ENCODE results near the gene TRABD2B.

TRABD2B gene

DNA sequence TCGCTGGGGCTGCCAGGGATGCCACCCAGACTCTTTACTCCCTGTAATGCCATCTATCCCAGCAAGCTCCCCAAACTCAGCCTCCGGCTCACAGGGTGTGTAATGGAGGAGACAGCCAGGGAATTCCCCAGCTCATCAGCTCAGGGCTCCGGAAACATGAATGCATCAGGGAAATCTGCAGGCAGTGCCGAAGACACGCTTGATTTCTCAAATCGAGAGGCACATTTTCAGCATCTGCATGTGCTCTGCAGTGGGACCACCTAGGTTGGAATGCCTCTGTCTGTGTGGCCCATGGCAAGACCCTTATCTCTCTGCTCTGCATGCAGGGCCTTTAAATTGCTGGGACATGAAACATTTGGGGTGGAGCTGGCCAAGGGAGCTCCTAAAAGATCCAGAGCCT is 170.1 kb downstream of the TRABD2B start:
- no peak overlapping the region for H3K4me3 Mint-ChIP-seq
- no peaks in the 10 kb centered on the region for H3K36me3 Mint-ChIP-seq
- H3K9me3 Mint-ChIP-seq = no peaks in the 10 kb centered on the region
- ATAC-seq (no peak), DNase-seq (ENCODE audit: low spot score in 2 of 2) (no peak)
- H3K4me1 Mint-ChIP-seq = no peaks in the 10 kb centered on the region
- no peak overlapping the region for H3K27ac Mint-ChIP-seq

DNA sequence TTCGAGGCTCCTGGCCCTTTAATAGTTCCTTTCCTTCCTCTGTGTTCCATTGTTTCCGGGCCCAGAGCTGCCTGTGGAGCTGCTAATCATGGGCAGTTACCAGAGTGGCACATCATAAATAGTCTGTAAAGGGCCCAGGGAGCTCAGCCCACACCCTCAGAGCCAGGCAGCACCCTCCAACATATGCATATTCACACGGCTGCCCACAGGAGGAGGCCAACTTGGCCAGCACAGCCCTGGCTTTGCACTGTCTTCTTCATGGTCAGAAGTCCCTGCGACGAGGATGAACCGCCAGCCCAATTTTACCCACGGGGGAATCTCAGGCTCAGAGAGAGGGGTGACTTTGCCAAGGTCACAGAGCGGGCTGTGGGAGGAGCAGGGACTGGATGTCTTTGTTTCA is 172.5 kb downstream of the TRABD2B start:
- Mint-ChIP-seq H3K27ac (no peak overlapping the region), H3K4me3 (no peak overlapping the region), H3K36me3 (no peaks in the 10 kb centered on the region), H3K4me1 (no peaks in the 10 kb centered on the region), H3K9me3 (no peaks in the 10 kb centered on the region)
- ATAC-seq (no peak), DNase-seq (ENCODE audit: low spot score in 2 of 2) (no peak)

DNA sequence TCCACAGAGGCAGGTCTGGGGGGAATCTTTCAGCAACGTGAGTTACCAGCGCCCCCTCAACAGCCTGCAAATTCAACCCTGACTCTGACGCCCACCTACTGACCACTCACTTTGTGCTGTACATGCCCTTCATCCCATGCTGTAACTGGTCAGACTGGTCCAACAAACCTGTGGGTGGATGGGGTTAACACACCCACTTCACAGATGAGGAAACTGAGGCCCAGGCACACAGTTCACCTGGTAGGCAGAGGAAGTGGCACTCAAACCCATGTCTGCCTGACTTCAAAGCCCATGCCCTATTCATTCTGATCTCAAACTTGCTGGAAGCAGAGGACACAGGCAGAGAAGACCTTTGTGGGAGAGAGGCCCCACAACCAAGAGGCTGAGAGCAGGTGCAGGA is 172.9 kb downstream of the TRABD2B start:
- Mint-ChIP-seq H3K36me3 (no peaks in the 10 kb centered on the region), H3K4me1 (no peaks in the 10 kb centered on the region), H3K27ac (no peak overlapping the region), H3K4me3 (no peak overlapping the region), H3K9me3 (no peaks in the 10 kb centered on the region)
- DNase-seq (ENCODE audit: low spot score in 2 of 2) (no peak), ATAC-seq (no peak)

DNA sequence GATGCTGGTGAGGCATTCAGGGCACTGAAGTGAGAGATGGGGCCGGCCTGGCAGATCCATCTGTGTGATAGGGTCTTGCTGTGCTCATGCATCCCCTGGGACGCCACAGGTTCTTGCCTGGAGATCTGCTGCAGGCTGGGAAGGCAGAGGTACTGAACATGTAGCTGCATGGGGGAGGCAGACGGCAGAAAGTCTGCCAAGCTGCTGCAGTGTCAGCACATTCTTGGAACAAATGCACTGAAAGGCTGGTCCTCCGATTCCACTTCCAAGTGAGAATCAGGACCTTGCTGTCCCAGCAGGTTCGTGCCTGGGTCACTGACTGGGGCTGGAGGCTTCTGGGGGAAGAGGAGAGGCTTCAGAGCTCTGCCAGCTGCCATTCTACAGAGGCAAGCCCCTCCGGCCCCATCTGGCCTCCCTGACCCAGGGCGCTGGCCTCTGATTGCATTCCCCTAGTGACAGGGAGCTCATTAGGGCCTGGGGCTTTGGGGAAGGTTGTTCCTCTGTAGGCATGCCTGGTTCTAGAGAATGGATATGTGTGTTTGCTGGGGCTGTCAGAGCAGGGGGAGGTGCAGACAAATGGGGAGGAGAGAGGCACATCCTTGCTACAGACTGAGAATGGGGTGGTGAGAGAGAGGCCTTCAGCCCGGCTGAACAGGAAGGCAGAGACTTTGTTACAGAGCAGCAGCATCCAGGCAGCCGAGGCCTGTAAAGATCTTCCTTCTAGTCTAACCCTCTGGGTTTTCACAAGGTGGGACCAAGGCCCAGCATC is 174.0 kb downstream of the TRABD2B start:
- Mint-ChIP-seq H3K9me3 (no peaks in the 10 kb centered on the region), H3K4me1 (no peaks in the 10 kb centered on the region), H3K36me3 (no peaks in the 10 kb centered on the region), H3K4me3 (no peak overlapping the region), H3K27ac (no peak overlapping the region)
- no peak for ATAC-seq
- no peak for DNase-seq (ENCODE audit: low spot score in 2 of 2)

DNA sequence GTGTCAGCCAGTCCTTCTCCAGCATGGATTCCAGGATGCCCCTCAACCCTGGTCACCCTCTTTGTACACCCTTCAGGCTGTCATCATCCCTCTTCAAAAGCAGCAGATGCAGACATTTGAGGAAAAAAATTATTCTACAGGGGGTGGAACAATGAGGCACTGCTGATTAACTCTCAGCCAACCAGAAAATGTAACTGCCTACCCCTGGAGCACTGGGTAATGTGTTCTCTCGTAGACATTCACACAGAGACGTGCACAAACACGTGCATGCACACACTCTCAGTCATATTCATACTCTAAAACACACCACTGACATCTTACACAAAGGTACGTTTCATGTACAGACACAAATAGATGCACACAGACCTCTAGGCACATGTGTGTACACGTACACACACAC is 175.4 kb downstream of the TRABD2B start:
- DNase-seq (ENCODE audit: low spot score in 2 of 2) (no peak), ATAC-seq (no peak)
- no peaks in the 10 kb centered on the region for H3K4me1 Mint-ChIP-seq
- no peak overlapping the region for H3K4me3 Mint-ChIP-seq
- no peaks in the 10 kb centered on the region for H3K9me3 Mint-ChIP-seq
- H3K27ac Mint-ChIP-seq = no peak overlapping the region
- H3K36me3 Mint-ChIP-seq = no peaks in the 10 kb centered on the region

DNA sequence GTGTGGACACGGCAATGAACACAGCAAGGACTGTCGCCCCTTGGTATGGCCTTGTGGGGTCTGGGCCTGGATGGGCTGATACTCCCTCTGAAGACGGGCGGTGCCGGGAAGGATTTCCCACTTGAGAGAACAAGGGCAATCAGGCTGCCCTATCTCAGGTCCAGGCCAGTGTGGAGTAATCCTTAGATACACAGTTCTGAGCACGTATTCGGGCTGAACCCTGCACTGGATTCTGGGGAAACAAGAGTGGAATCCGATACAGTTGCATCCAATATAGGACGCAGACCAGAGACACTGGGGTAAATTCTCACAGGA is 177.7 kb downstream of the TRABD2B start:
- Mint-ChIP-seq H3K9me3 (no peaks in the 10 kb centered on the region), H3K4me3 (no peak overlapping the region), H3K4me1 (no peaks in the 10 kb centered on the region), H3K27ac (no peak overlapping the region), H3K36me3 (no peaks in the 10 kb centered on the region)
- no peak for DNase-seq (ENCODE audit: low spot score in 2 of 2)
- no peak for ATAC-seq

DNA sequence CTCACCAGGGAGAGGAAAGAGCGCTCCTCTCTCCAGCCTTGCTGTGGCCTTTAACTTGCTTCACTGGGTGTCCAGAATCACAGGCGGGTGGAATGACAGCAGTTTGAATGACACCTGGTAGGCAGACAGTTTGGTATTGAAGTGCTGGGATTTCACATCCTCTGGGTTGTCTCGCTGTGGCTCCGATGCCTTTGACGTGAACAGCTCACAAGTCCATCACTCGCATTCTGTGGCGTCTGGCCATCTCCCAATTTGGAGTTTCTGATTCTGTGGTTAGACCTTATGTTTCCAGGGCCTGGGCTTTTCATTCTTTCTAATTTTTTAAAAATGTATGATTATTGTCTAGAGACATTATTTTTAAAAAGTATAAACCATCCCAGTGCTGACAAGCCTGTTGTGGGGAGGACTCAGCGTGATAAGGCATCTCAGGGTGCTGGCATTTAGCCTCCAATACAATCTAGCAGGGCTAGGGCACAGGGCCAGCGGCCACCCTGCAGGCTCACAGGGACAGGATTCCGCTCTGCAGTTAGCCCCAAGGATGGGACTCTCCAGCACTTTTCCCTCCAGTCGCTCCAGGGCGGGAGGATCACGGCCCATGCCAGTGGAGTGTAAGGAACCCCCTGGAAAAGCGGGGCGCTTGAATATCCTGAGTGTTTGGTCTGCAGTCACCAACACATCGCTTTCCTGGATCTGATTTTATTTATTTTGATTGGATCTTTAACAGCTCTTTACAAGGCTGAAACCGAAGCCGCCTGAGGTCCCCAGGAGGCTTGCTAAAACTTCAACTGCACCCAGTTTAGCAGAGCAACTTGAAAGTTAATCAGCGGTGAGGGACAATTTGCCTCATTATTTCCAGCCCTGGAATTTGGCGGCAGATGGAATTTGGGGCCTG is 178.3 kb downstream of the TRABD2B start:
- ATAC-seq = no peak
- Mint-ChIP-seq H3K36me3 (no peaks in the 10 kb centered on the region), H3K9me3 (no peaks in the 10 kb centered on the region), H3K4me1 (no peaks in the 10 kb centered on the region), H3K4me3 (no peak overlapping the region), H3K27ac (no peak overlapping the region)
- DNase-seq (ENCODE audit: low spot score in 2 of 2) = no peak

DNA sequence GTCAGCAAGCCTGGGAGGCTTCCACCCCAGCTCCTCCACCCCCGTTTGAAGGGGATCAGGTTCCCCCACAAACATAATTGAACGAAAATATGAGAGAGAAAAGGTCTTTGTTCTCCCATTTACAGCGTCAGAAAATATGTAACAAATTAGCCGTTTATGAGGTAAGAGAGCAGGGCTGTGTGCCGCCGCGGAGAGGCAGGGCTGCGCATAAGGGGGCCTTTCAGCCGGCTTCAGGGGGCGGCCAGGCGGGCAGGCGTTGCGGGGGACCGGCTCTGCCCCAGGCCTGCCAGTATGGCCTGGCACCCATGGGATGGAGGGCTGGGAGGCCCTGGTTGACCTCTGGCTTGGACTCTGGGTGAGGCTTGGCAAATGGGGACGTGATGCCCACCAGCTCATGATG is 179.3 kb downstream of the TRABD2B start:
- Mint-ChIP-seq H3K36me3 (no peaks in the 10 kb centered on the region), H3K4me1 (no peaks in the 10 kb centered on the region), H3K9me3 (no peaks in the 10 kb centered on the region), H3K27ac (no peak overlapping the region), H3K4me3 (no peak overlapping the region)
- ATAC-seq (peak; percentile 3), DNase-seq (ENCODE audit: low spot score in 2 of 2) (no peak)

DNA sequence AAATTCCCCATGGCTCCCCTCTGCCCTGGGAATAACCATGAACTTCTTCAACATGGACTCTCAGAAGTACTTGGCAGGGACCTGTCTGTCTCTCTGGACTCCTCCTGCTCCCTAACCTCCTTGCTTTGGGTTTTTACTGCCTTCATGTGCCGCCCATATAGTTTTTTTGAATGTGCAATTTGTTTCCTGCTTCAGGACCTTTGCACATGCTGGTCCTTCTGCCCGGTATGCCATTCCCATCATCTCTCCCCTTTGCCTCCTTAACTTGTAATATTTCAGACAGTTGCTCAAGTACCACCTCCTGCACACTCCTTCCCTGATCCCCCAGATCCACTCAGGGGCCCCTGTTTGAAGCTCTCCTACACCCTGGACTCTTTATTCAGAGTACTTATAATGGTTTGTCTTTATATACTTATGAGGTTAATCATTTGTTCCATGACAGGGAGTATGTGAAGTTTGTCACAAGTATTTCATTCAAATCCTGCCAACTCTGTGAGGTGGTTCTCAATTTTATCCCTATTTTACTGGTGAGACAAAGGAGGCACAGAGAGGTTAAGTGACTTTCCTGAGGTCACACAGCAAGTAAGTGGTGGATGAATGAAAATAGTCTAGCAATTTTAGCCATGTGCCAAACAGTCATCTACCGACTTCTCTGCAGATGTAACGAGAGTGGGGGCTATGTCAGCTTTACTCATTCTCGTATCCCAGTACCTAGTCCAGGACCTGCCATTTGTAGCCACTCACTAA is 180.7 kb downstream of the TRABD2B start:
- H3K36me3 Mint-ChIP-seq = no peaks in the 10 kb centered on the region
- DNase-seq (ENCODE audit: low spot score in 2 of 2) = no peak
- no peak overlapping the region for H3K27ac Mint-ChIP-seq
- H3K4me3 Mint-ChIP-seq = no peak overlapping the region
- no peaks in the 10 kb centered on the region for H3K9me3 Mint-ChIP-seq
- H3K4me1 Mint-ChIP-seq = no peaks in the 10 kb centered on the region
- no peak for ATAC-seq

DNA sequence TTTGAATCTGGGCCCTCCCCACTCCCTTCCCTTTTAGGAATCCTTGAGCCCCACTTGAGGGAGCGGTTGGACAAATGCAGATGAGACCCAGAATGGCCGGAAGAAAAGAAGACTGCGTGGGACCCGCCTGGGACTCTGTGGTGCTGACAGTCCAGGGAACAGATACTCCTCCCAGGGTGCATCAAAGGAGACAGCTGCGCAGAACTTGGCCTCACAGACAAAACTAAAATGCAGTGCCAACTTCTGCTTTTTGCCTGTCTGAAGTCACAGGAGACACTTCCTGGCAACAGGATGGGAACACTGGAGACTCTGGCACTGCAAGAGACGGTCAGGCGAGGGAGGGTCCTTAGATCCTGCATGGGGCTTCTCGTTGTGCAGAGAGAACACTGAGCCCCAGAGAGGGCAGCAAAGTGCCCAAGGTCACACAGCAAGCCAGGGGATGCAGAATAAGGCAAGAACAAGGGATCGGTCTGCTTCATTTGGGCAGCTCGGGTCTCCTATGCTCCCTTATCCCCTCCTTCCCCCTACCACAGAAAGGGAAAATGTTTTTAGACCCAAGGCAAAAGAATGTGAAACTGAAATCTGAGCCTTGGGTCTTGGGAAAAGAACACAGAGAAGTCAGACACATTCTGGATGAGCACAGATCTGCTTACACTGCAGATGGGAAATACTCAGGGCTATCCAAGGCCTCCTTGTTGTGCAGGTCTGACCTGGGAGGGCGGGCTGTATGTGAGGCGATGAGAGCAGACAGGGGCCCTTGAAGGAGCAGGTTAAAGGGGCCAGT is 182.4 kb downstream of the TRABD2B start:
- no peaks in the 10 kb centered on the region for H3K4me1 Mint-ChIP-seq
- H3K36me3 Mint-ChIP-seq = no peaks in the 10 kb centered on the region
- no peak for DNase-seq (ENCODE audit: low spot score in 2 of 2)
- no peak for ATAC-seq
- H3K4me3 Mint-ChIP-seq = no peak overlapping the region
- H3K27ac Mint-ChIP-seq = no peak overlapping the region
- no peaks in the 10 kb centered on the region for H3K9me3 Mint-ChIP-seq

DNA sequence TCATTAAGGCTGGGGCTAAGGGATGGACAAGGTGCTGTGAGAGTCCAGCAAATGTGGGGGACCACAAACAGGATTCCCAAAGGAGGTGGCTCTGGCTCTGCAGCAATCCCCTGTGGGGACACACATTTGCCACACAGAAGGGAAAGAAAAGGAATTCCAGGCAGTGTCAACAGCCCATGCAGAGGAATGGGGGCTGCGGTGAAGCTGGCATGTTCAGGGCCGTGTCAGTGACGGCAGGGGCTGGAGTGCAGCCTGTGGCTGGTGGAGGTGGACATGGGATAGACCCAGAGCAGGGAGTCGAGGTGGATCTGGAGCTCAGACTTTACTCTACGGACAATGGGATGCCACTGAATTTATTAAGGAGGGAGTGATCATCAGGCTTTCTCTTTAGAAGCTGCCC is 183.2 kb downstream of the TRABD2B start:
- Mint-ChIP-seq H3K4me3 (no peak overlapping the region), H3K27ac (no peak overlapping the region), H3K9me3 (no peaks in the 10 kb centered on the region), H3K36me3 (no peaks in the 10 kb centered on the region), H3K4me1 (no peaks in the 10 kb centered on the region)
- ATAC-seq (no peak), DNase-seq (ENCODE audit: low spot score in 2 of 2) (no peak)

DNA sequence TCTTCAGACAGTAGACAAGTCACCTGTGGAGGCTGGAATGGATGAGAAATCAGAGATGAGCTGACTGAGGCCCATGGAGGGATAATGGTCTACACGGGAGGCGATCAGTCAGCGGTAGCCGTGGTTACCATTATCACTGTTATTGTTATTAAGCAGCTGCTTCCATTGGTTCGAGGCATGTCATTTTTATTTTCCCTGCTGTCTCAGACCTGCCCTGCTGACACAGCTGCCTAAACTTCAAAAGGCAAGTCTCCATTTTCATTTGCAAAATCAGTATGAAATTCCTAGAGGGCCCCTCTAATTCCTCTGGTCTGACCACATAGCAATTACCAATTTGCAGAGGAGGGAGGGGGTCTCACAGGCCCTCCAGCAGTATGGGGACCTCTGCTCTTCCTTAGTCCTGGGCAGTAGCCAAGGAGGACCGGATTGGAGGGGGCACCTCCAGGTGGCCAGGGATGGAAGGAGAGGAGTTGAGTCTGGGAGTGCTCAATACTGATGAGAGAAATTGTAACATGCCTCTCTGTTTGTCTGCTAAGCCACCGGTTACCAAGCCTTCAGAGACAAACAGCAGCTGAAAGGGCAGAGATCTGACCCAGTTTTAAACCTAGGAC is 184.2 kb downstream of the TRABD2B start:
- H3K4me1 Mint-ChIP-seq = no peaks in the 10 kb centered on the region
- H3K27ac Mint-ChIP-seq = no peak overlapping the region
- H3K9me3 Mint-ChIP-seq = no peaks in the 10 kb centered on the region
- no peaks in the 10 kb centered on the region for H3K36me3 Mint-ChIP-seq
- DNase-seq (ENCODE audit: low spot score in 2 of 2) (no peak), ATAC-seq (no peak)
- H3K4me3 Mint-ChIP-seq = no peak overlapping the region

DNA sequence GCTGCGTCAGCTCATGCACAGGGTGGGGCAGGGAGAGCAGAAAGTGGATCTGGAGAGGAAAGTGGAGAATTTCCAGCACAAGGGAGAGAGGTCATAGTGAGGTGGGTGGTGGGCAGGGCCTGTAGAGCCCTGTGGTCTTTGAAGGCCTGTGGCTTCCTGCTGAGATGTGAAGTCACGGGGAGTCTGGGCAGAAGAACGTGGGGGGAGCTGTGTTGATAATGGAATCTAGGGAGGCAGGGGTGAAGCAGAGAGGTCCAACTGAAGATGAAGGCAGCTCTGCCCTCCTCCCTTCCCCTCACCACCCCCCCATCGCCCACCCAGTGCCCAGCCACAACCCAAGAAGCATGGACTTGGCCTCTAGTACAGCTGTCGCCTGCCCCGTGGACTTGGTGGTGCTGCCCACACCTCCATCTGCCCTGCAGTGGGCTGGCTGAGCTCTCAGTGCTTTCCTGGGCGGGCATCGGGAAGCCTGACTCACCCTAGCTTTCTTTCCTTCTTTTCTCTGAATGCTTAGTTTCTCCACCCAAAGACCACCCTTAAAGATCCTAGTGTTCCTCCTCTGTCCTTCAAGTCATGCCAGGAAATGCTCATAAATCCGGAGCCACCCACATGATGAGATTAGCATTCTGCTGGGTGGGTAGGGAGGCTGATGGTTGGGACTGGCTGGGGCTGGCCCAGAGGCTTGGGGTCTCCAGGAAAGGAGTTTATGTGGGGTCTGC is 186.1 kb downstream of the TRABD2B start:
- ATAC-seq = no peak
- no peaks in the 10 kb centered on the region for H3K9me3 Mint-ChIP-seq

DNA sequence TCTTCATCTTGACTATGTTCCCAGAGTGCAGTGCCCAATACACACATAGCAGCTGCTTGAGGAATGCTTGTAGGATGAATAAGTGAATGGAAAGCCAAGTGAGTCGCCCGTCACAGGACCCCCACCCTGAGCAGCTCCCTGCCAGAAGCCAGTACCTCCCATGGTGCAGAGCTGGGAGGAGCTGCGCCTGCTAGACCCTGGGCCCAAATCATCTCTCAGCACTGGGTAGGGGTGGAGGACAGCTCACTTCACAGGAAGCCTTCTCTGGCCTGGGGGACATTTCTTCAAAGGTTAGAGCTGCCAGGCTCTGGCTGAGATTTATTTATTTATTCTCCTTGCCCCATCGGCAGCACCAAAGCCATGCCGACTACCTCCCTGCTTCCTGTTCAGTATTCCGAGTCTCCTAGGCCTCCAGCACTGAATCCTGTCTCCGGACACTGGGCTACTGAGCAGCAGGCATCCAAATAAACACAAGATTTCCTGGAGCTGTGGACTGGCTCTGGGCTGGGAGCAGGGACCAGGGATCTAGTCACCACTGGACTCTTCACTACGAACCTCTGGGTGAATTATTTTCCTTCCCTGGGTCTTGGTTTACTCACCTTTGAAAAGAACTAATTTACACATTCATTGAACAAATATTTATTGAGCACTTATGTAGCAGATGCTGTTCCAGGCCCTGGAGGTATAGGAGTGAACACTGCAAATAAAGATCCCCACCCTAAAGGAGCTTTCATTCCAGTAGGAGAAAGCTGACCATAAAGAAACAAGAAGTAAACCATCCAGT is 187.7 kb downstream of the TRABD2B start:
- no peaks in the 10 kb centered on the region for H3K4me1 Mint-ChIP-seq

More for the DNA sequence above, 186.1 kb downstream of the TRABD2B start:
- Mint-ChIP-seq H3K27ac (no peak overlapping the region), H3K4me1 (no peaks in the 10 kb centered on the region), H3K4me3 (no peak overlapping the region), H3K36me3 (no peaks in the 10 kb centered on the region)
- DNase-seq (ENCODE audit: low spot score in 2 of 2) = no peak

More for the DNA sequence above, 187.7 kb downstream of the TRABD2B start:
- ATAC-seq = no peak
- Mint-ChIP-seq H3K36me3 (no peaks in the 10 kb centered on the region), H3K4me3 (no peak overlapping the region), H3K27ac (no peak overlapping the region), H3K9me3 (no peaks in the 10 kb centered on the region)
- DNase-seq (ENCODE audit: low spot score in 2 of 2) = no peak
